GM12801 (cell line): ENCODE results near the gene MYH13.

Experiments used
- CTCF ChIP-seq: IDR thresholded peaks from one replicate; pipeline ENCODE4 v1.5.1; 2011; ENCODE audit warnings: control low read depth; ENCODE audit not compliant: insufficient read length; ENCODE audit errors: extremely low read depth

MYH13 gene

DNA sequence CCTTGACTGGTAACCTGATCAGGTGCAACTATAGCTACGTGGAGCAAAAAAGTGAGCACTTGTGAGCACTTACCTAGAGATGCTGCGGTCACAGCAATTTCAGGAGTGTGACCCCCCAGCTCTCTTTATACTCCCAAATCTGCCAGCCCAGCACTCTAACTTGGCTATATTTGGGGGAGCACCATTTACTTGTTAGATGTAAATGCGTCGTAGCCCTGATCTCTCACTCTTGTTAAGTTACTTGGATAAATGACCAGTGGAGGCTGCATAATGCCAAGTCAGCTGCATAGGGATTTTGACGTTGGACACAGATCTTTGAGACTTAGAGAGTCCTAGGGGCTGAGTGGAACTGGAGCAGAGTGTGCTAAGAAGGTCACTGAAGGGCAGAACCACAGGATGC lies at the start of gene MYH13:
TSS of gene MYH13 (minus strand) at position 101 of the 400 bp plus-strand sequence. CDS start 8,476 bp downstream, outside the sequence.
- TF ChIP-seq CTCF = no peak

GRCh38 chr17:10421900-10422542 lies 49.2 kb upstream of the MYH13 start, which contains the start of gene MYH8:
Gene MYH8 (minus strand): TSS chr17:10421950. CDS start chr17:10420227, 1,723 bp downstream.
- no peak for TF ChIP-seq CTCF

DNA sequence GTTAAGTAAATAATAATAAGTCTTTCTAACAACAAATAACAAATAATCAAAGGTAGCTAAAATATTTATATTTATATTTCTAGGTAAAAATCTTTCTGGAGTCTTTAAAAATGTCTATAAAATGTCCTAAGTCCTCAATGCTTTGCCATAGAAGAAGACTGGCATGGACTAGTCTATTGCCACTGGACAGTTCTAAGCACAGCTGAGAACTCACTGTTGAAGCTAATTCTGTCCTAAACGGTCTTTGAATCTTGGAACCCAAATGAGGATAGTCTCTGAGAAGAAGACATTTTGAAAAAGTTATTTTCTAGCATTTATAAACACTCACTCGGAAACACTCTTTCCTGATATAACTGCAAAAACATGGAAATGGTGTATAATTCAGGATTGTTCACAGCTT lies 48.4 kb upstream of the MYH13 start:
- no peak for TF ChIP-seq CTCF

DNA sequence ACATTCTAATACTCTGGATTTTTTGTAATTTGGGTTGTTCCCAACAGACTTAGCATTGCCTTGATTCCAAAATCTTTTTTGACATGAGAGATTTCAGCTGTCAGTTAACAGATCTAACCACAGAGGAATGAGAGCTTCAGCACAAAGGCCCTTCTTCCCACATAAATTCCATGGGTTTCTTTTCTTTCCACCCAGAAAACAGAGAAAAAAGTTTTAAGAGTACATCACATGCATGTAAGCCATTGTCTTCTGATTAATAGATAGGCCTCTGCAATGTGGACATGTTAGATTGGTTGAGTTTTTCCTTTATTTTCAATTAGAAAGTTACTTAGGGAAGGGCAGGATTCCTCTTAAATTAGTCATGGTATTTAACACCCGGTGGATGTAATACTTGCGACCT lies 48.0 kb upstream of the MYH13 start:
- TF ChIP-seq CTCF = no peak

DNA sequence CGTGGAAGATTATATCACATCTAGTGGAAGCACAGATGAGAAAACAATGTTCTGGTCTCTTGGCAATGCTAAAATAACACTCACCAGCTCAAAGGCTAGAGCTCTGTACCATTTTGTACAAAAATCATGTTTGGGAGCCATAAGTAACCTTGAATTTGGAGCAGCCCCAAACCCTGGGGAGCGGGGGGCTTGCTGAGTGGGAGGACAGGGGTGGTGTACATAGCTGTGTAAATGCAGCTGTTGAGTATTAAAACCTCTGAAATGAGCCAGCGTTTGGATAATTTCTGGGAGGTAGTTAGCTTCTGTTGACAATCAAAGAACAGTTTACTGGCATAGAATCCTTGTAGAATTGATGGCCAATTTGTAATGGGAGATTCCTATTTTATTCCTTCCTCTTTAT lies 44.6 kb upstream of the MYH13 start:
- no peak for TF ChIP-seq CTCF

DNA sequence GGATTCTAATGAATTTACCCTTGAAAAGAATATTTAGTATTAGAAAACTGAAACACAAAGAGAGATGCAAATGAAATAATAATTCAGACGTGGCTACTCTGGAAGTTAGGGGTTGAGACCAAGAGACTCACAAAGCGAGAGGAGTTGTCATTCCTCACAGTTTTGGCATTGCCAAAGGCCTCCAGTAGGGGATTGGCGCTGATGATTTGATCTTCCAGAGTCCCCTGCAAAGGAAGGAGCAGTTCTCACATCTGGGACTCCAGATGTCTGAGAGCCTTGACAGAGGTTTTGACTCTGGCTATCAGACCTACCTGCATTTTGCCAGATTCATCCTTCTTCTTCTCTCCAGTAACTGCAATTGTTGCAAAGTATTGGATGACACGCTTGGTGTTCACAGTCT lies 42.4 kb upstream of the MYH13 start:
- TF ChIP-seq CTCF = no peak

DNA sequence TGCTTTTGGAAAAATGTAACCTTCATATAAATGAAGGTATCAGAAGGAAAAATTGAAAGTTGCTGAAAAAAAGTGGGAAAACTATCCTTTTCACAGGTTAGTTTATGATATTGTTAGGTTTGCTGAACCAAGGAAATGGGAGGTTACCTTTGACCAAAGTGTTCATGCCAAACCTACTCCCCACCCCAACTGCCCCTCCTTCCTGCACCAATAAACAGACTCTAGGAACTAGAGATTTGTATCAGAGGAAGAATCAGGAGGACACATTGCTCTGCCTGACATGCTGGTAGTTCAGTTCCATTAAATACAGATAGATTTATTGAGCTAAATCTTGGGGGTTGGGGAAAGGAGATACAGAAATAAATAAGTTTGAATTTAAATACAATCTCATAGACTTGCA lies 30.8 kb upstream of the MYH13 start:
- TF ChIP-seq CTCF = no peak
